ENCODE data around the gene HNRNPD.

DNA sequence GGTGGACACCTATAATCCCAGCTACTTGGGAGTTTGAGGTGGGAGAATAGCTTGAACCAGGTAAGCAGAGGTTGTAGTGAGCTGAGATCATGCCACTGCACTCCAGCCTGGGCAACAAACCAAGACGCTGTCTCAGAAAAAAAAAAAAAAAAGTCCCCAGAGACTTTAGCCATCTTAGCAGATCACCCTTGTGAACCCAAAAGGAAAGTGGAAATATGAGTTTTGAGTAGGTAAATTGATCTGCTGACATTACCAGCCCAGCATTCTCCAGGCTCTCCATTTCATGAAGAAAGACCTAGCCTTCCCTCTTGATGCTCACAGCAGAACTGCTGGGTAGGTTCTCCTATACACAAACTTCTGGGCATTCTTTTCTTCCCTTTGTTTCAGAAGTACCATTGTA is 24.5 kb upstream of the HNRNPD start:
- no peak for TF ChIP-seq POLR2A (IDR thresholded peaks at IDR 0.05; ENCODE audit: low read depth, low read length)
- no peak for TF ChIP-seq POLR2AphosphoS5 (IDR thresholded peaks at IDR 0.05; ENCODE audit: low read depth, low read length)
